Left cardiac atrium (tissue), 4 donors: ENCODE data around the gene CTNNA3. TPM values are rescaled to one million over a fixed set of nuclear protein-coding genes. Genes with fewer than 3 reads are reported as not detected.

ENCODE experiments used
- ATAC-seq, 2 donors: fragments of 200-7000 bp; cut with Tn5 transposase; one replicate each; pipeline ENCODE4 v1.9.1; 2020; ENCODE audit warnings: mild to moderate bottlenecking in 2 of 2, moderate library complexity in 2 of 2
- DNase-seq: peaks from one replicate; pipeline ENCODE4 v3.0.0-alpha.2; 2020
- intact Hi-C, 2 donors: fragments of 100-400 bp; cut with DNase I; formaldehyde crosslinking; loops; one replicate each; pipeline versions ENCODE4 v1.14.1 to v1.15.1; 2022 to 2023
- total RNA-seq, 2 donors: library from RNA; stranded (reverse); fragmentation: NEBNext Ultra II Directional; extraction: Animal tissue kit (Norgen Biotek cat#: 25700); gene quantifications; one replicate each; pipeline ENCODE4 v1.2.1, GENCODE V29; 2021
- donor health status: DM: no; HTN: yes; CAD: no.
- donor health status: DM: no; HTN: yes; CAD: no; lungs with severe emphysema.
- donor health status: DM: yes; HTN: yes; CAD: no.
- donor health status: Dilated cardiomyopathy.

Gene CTNNA3
- total RNA-seq, 2 donors from 2014 or later: 42.3 to 48.7 TPM

DNA sequence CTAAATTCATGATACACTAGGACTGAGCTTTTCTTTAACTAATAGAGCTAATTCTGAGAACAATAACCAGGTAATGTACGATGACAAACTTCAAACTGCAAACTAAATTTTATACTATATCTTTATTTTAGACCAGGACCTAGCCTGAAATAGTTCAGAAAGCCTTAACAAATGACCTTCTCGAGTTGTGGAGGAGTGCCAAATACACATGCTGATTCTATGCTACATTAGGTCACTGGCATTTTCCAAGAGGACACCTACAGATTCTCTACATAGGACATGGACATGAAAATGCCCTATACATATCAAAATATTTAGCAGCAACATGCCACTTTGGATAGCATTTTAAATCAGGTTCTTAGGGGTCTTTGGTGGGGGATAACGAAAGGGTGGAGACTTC lies 814.2 kb downstream of the CTNNA3 start:
- no peak for ATAC-seq
- DNase-seq: no peak
- intact Hi-C loops: no loop called here

DNA sequence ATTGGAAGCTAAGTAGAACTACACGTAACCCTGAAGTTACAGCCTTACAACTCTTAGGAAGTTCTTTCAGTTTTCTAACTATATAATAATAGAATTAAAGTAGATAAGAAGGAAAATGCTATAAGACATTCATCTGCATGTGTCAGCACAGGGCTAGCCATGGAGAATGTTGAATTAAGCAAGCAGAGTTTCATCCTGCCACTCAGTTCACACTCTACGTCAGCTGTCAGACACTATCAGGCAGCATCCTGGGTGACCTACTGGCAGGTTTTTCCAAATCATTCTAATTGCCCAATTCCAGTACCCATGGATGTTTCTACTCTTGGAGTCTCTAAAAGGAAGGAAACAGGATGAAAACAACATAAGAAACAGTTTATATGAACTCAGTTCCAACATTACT lies 815.2 kb downstream of the CTNNA3 start:
- DNase-seq (no peak), ATAC-seq (peak in 1 of 2 donors; percentile 68)
- intact Hi-C loops: no loop called here

DNA sequence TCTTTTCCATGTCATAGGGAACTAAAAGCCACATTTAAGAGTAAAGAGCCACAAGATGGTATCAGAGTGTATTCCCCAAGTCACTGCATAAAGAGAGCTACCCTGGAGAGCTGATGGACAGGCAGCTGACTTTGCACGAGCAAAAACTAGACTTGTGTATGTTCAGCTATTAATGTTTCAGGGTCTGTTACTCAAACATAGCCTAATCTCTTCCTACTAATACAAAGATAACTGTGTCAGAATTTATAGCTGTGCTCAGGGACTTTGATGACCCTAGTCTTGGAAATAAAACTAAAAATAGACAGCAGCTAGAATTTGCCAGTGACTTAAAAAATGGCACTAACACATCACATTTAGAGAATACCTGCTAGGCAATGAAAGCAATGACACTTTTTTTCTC lies 815.7 kb downstream of the CTNNA3 start:
- intact Hi-C loops: no loop called here
- no peak for DNase-seq
- no peak for ATAC-seq

DNA sequence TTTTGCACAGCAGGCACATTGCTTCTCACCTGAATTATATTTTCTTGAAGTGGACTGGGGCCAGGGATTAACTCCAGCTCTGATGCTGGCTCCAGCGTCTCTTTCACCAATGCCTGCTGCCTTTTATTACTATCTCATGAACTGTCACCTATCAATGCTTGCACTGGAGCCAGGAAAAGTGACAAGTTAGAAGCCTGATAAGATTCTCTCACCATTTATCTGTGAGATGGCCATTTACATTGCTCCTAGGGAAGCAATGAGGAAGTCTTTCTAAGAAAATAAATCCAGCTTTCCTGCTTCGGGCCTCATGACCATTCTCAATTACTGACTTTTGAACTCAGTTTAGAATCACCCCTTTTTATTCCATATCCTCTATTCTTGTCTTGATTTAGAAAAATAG lies 818.6 kb downstream of the CTNNA3 start:
- no peak for DNase-seq
- intact Hi-C loops: no loop called here
- no peak for ATAC-seq

DNA sequence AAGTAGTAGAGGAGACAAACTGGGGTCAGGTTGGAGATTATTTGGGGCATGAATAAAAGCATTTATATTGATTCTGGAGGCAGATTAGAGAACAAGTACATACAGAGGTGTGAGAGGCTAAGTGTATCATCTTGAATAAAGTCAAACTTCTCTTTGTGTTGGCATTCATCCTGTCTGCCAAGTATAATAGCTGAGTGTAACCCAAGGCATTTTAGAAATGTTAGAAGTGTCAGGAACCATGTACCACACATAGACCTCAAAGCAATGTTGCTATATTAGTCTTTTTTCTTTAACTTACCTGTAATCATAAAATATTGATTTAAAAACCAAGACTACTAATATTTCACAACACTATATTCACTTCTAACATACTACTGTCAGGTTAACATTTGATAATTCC lies 826.4 kb downstream of the CTNNA3 start:
- DNase-seq (no peak), ATAC-seq (no peak)
- intact Hi-C loops: no loop called here

DNA sequence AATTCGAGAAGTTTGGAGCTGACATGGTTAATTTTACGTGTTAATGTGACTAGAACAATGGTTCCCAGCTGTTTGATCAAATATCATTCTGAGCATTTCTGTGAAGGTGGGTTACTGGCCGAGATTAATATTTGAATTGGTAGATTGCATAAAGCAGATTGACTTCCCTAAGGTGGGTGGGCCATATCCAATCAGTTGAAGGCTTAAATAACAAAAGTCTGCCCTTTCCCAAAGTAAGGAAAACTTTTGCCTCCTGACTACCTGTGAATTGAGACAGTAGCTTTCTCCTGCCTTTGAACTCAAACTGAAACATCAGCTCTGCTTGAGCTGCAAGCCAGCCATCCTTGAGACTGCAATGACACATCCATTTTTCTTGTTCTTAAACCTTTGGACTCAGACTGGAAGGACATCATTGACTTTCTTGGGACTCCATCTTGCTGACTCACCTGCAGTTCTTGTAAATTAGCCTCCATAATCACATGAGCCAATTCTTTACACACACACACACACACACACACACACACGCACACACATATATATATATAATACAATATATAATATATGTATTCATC lies 833.2 kb downstream of the CTNNA3 start:
- no peak for ATAC-seq
- DNase-seq: no peak
- intact Hi-C loops: no loop called here

DNA sequence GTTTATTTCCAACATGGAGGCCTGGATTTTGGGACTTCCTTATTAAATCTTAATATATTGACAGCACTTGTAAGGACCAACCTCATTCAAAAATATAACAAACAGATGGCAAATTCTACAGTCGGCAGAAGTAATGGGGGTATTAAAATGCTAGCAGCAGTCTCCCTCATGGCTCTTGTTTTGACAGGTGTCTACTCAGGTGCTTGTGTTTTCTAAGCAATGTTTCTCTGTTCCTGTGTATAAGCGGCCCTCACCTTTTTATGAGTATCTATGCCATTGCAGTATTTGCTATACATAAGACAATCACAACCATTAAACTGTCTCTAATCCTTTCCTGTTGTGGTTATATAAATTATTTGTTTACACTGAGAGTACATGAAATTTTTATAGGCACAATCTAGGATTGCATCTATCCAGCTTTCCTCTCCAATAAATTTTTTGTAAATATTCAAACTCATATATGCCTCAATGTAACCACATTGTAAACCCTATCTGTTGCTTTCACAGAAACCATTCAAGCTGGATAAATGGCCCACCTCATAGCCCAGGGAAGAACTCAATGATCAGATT lies 835.5 kb downstream of the CTNNA3 start:
- intact Hi-C loops: no loop called here
- ATAC-seq (no peak), DNase-seq (no peak)

DNA sequence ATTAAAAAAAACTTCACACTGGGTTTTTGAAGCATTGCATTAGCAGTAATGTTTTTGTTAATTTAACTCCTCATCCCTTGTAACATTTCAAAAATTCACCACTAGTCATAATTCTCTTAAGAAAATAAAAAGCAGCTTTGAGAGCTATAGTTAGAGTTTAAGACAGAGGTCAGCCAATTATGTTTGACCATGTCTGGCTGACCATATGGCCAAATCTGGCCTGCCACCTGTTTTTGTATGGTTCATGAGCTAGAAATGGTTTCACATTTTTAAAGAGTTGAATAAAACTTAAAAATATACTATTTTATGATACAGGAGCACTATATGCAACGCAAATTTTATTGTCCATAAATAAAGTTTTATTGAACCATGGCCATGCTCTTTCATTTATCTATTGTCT lies 843.2 kb downstream of the CTNNA3 start:
- intact Hi-C loops: no loop called here
- DNase-seq: no peak
- no peak for ATAC-seq

DNA sequence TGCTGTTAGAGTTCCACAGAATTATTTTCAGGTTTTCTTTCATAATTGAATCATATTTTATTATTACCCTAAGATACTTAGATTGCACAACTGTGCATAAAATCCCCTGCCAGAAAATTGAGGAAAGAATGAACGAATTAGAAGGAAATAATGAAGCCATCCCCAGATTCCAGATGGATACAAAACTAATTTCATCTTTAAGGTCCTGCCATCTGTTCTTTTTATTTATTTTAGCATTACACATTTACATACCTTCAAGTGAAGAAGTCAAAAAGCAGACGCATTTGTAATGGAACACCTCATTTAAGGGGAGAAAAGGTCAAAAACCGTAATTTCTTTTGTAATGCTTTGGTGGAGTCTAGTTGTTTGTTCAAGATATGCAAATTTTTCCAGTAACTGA lies 847.1 kb downstream of the CTNNA3 start:
- no peak for DNase-seq
- intact Hi-C loops: no loop called here

DNA sequence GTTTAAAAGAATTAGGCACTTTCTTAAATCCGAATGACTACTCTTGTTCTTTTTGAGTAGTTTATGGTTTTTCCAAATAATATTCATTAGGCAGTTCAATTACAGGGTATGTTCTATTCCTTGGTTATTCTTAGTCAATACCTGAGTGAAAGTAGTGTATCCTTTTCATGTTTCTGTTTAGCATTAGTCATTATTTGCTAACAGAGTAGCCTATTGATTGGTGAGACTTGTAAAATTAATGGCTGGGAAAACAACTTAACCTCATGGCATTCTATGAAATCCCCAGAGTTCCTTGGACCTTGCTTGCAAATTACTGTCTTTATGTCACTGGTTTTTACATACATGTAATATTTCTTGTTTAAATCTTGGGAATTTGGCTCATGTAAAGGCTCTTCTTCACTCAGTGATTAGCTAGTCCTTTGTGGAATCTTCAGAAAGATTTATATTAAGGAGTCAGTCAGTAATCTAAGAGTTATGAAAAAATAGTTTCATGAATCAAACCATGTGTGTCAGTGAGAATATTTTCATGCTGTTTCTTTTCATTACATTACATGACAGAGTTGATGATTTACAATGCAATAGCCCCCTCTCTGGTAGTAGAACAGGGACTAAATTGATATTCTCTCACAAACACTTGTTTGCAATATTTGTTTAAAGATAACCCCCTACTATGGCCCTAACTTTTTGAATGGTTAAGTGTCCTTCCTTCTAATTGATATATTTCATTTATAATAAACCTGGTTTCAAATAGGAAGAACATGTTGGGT lies 851.6 kb downstream of the CTNNA3 start:
- intact Hi-C loops: no loop called here
- DNase-seq (no peak), ATAC-seq (no peak)

More for the DNA sequence above, 847.1 kb downstream of the CTNNA3 start:
- ATAC-seq: no peak

DNA sequence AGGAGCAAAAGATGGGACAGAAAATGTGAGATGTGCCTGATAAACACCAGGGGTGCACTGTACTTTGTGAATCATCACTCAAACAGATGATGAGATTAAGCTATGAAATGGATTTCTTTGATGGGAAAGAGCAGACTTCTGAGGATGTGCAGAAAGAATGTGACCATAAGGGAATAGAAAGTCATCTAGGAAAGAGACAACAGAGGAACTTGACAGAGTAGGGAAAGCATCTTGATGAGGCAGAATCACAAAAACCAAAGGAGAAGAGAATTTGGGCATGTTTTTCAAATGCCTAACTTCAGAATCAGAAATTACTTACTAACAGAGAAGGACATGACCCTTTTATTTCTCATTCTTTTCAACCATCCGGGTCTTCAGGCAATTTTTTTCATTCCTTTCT lies 852.6 kb downstream of the CTNNA3 start:
- ATAC-seq (no peak), DNase-seq (no peak)
- intact Hi-C loops: no loop called here

DNA sequence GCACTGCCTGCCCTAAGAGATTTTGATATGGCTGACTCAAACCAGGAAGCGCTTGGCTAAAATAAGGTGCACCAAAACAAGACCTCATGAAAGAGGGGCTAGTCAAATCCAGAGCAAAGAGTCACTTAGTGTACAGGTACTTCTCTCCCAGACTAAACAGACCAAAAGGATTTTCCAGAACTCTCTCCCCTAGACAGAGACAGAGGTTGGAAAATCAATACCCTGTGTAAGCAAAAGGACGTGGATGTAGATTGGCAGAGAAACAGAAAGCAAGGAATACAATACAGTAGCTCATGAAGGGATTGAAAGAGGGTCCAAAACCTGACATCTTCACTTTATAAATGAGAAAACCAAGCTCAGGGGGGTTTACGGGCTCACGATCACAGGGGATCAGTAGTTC lies 853.1 kb downstream of the CTNNA3 start:
- DNase-seq: no peak
- no peak for ATAC-seq
- intact Hi-C loops: no loop called here

DNA sequence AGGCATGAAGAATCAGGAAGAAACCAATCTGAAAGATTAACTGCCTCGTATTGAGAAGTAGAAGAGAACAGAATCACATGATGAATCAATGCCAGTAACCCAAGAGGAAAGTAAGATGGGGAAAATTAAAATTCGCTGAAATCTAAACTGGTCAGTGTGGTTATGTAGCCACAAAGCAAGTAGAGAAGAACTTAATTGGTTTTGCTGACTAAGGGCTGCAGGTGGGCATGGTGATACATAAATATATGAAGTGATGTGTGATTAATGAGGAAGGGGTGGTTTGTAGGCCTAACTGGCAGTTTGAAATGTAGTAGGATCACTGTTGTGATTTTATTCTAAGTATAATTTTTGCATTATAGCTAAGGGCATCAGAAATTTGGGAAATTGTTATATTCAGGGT lies 853.6 kb downstream of the CTNNA3 start:
- ATAC-seq (no peak), DNase-seq (no peak)
- intact Hi-C loops: no loop called here

DNA sequence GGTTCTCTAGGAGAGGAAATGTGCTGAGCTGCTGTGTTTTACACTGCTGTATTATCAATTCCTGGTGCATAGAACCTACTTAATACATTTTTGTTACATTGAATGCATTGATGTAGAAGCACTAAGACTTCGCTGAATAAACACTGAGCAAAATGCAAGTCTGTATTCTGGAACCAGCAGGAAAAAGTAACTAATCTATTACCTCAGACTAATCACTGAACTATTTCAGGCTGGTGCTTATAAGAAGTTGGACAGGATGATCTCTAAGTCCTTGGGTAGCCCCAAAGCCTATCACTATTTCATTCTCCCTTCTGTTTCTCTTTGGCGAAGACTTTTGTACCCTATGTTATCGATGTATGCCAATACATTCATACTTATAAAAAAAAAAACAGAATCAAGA lies 857.3 kb downstream of the CTNNA3 start:
- ATAC-seq (no peak), DNase-seq (no peak)
- intact Hi-C loops: no loop called here

DNA sequence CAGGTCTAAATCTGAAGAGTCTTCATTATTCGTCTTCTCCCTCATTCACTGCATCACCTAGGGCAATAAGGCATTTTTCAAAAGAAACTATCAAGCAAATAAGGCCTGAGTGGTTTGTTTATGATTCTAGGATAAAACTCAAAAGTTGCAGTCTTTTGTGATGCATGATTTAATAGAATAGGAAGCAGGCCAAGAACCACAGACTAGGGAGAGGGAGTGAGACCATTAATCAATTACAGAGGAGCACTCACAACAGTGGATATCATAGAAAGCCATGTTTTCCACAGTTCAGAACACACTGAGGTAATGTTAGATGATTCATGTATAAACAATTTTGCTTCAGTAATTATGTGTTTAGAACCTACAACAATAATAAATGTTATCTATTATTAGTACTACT lies 858.0 kb downstream of the CTNNA3 start:
- DNase-seq (no peak), ATAC-seq (peak in 1 of 2 donors; percentile 79)
- intact Hi-C loops: no loop called here

DNA sequence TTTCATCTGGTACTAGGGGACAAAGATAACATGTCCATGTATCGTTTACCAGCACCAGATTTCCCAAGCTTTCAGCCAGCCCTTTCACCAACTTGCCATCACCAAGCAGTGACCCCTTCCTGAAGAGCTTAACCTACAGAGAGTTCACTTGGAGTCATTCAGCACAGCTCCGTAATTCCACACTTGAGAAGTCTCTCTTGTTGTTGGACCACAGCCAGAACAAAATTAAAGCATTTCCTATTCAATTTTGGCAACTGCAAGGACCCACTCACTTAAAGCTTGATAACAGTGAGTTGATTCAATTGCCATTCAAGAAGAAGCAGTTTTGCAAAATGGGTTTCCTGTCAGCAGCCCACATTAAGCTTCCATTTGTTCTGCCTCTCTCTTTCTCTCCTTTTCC lies 858.7 kb downstream of the CTNNA3 start:
- ATAC-seq (no peak), DNase-seq (no peak)
- intact Hi-C loops: no loop called here

DNA sequence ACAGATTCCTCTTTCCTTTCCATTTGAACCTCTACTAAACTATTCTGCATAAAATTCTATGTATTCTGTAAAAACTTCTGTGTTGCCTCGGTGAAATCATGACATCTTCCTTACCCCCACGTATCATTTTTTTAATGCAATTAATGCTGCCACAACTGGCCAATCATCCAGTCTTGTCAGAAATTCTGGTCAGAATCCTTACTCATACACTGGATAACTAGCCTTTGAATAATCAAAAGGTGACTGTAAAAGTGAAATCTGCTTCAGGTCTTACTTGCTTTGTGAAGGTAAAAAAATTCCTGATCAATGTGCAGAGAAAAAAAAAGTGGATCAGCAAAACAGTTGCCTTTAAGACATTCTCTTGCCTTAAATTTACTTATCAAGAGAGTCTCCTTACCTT lies 859.2 kb downstream of the CTNNA3 start:
- intact Hi-C loops: no loop called here
- DNase-seq: no peak
- ATAC-seq: no peak

DNA sequence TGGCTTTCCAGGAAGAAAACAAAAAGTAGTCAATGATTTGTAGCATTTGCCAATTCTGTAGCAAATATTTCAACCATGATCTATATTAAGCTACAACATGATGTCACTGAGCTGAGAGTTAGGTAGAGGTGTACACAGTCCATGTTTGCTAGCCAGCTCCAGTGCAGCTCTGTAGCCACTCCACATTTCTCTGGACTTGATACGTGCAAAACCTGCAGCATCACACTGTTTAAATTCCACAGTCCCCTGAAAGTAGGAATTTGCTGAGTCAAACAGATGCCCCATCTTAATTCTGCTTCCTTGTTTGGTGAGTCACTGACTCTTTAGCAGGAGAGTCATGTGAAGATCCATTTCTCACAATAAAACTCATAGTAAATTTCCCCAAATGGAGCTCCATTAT lies 859.9 kb downstream of the CTNNA3 start:
- ATAC-seq (no peak), DNase-seq (no peak)
- intact Hi-C loops: no loop called here

DNA sequence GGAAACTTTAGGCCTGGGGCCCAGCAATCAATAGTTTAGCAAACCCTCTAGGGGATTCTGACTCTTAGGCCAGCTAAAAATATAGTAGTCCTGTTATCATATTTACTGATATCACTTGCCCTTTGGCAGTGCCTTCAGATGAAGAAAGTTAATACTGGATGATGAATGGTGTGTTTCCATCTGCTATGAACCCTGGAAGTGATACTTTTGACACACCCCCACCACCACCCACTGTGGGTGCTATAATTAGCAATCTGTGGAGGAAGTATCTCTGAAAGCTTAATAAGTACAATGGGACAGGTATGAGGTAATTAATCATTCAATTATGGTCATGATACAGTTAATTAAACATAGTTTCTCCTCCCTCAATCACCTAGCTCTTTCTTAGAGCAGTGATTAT lies 860.6 kb downstream of the CTNNA3 start:
- intact Hi-C loops: no loop called here
- DNase-seq (no peak), ATAC-seq (no peak)

DNA sequence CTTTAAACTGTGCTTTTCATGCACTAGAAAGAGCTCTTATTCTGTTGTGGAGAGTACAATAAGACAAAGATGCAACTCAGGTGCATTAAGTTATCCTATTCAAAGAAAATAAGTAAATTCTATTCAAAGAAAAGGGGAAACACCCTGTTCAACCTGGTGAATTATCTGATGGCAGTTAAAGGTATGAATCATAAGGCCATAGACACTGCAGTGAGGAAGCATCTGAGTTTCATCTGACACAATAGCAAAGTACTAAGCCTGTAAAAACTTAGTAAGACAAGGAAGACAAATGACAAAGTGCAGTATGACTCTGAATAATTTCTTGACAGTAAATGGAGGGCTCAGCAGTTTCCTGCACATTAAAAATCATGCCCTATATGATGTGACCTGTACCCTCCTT lies 861.2 kb downstream of the CTNNA3 start:
- no peak for ATAC-seq

DNA sequence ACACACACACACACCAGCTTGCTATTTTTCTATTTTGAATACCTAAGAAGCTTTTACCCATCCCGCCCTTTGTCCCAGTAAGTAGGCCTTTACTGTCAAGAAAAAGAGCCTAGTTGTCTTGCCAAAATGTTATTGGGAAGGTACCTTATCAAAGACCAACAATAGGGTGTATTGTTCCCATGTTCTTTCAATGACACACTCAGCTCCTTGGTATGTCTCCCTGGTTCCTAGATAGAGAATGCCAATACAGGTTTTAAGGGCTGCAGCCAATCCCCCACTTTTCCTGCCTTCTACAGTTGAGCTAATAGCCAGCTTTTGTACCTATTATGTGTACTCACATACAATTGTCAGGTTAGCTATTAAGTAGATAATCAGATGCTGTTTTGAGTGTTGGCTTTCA lies 862.1 kb downstream of the CTNNA3 start:
- intact Hi-C loops: no loop called here
- DNase-seq (no peak), ATAC-seq (no peak)

More for the DNA sequence above, 861.2 kb downstream of the CTNNA3 start:
- intact Hi-C loops: no loop called here
- no peak for DNase-seq
